ENCODE data around the gene GSK3A. TPM values are rescaled to one million over a fixed set of nuclear protein-coding genes. Genes with fewer than 3 reads are reported as not detected.

The GSK3A gene
- total RNA-seq, 1 experiment from 2014 or later, result 58.8 TPM

DNA sequence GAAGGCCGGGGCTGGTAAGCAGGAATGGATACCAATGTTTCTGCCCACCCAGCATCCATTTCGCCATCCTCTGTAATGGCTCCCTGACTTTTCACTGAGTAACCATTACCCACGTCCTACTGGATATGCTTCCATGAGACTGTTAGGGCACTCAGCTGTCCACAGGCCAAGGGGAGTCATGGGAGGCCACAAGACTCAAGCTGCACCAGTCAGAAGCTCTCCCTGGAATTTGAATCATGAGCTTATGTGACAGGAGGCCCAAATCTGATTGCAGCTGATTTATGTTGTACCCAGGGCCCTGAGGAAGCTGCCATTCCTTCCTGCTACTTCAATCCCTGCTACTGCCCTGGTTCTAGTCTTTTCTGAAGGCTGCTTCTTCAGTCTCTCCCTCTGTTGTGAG lies 53.3 kb downstream of the GSK3A start:
- Mint-ChIP-seq H3K9me3 (ENCODE audit: low read depth, unreplicated experiment) (peaks cover under 1% of the 10 kb centered on the region), H3K27ac (ENCODE audit: unreplicated experiment) (no peak overlapping the region), H3K4me1 (ENCODE audit: low read depth, unreplicated experiment) (peaks cover 51% of the 10 kb centered on the region), H3K27me3 (ENCODE audit: unreplicated experiment) (no peaks in the 10 kb centered on the region), H3K4me3 (ENCODE audit: low read depth, unreplicated experiment) (no peak overlapping the region), H3K36me3 (ENCODE audit: insufficient read depth, unreplicated experiment) (peaks cover 28% of the 10 kb centered on the region)
- no TSS peak for BruUV-seq (replicated peaks)
- no peak for DNase-seq
- CTCF ChIA-PET, result interaction anchor here (0.6 to 1.1 kb wide), 2 partner anchors 23 to 73 kb away, joined by 3 to 4 read pairs; no protein-coding TSS in a partner anchor
- TF ChIP-seq, protein P1, sequence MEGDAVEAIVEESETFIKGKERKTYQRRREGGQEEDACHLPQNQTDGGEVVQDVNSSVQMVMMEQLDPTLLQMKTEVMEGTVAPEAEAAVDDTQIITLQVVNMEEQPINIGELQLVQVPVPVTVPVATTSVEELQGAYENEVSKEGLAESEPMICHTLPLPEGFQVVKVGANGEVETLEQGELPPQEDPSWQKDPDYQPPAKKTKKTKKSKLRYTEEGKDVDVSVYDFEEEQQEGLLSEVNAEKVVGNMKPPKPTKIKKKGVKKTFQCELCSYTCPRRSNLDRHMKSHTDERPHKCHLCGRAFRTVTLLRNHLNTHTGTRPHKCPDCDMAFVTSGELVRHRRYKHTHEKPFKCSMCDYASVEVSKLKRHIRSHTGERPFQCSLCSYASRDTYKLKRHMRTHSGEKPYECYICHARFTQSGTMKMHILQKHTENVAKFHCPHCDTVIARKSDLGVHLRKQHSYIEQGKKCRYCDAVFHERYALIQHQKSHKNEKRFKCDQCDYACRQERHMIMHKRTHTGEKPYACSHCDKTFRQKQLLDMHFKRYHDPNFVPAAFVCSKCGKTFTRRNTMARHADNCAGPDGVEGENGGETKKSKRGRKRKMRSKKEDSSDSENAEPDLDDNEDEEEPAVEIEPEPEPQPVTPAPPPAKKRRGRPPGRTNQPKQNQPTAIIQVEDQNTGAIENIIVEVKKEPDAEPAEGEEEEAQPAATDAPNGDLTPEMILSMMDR (IDR thresholded peaks at IDR 0.05; ENCODE audit: unreplicated experiment), result no peak
- intact Hi-C loops (cut with micrococcal nuclease; ENCODE audit: unreplicated experiment), result no loop called here

DNA sequence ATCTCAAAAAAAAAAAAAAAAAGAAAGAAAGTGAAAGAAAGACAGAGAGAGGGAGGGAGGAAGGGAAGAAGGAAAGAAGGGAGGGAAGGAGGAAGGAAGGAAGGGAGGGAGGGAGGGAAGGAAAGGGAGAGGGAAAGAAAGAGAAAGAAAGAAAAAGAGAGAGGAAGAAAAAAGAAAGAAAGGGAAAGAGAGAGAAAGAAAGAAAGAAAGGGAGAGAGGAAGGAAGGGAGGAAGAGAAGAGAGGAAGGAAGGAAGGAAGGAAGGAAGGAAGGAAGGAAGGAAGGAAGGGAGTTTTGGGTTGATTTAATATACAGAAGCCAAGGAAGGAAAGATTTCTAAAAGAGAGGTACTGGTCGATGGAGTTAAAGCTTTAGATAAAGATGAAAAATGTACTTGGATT lies 53.7 kb downstream of the GSK3A start:
- Mint-ChIP-seq H3K4me1 (ENCODE audit: low read depth, unreplicated experiment) (peaks cover 47% of the 10 kb centered on the region), H3K9me3 (ENCODE audit: low read depth, unreplicated experiment) (no peaks in the 10 kb centered on the region), H3K4me3 (ENCODE audit: low read depth, unreplicated experiment) (no peak overlapping the region), H3K36me3 (ENCODE audit: insufficient read depth, unreplicated experiment) (peaks cover 24% of the 10 kb centered on the region), H3K27ac (ENCODE audit: unreplicated experiment) (no peak overlapping the region), H3K27me3 (ENCODE audit: unreplicated experiment) (no peaks in the 10 kb centered on the region)
- intact Hi-C loops (cut with micrococcal nuclease; ENCODE audit: unreplicated experiment), result no loop called here
- CTCF ChIA-PET, result interaction anchor here (0.6 to 1.1 kb wide), 4 partner anchors 22 to 74 kb away, joined by 3 to 4 read pairs (median 3); no protein-coding TSS in a partner anchor
- TF ChIP-seq, protein P1 (IDR thresholded peaks at IDR 0.05; ENCODE audit: unreplicated experiment), result no peak
- DNase-seq, result no peak
- BruUV-seq (replicated peaks), result no TSS peak

DNA sequence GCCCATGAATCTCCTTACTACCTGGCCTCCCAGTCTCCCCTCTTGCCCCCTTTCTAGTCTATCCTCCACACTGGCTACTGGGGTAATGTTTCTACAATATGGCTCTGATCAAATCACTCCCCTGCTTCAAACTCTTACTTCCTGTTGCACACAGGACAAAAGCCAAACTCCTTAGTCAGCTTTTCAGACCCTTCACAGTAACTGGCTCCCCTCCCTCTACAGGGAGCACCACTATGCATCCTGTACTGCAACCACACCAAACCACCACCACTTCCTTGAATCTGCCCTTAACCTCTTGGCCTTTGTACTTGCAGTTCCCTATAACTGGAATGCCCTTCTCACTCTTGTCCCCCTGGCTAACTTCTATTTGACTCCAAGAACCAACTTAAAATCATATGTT lies 57.1 kb downstream of the GSK3A start:
- Mint-ChIP-seq H3K4me1 (ENCODE audit: low read depth, unreplicated experiment) (peaks cover 18% of the 10 kb centered on the region), H3K9me3 (ENCODE audit: low read depth, unreplicated experiment) (no peaks in the 10 kb centered on the region), H3K36me3 (ENCODE audit: insufficient read depth, unreplicated experiment) (no peaks in the 10 kb centered on the region), H3K4me3 (ENCODE audit: low read depth, unreplicated experiment) (no peak overlapping the region), H3K27ac (ENCODE audit: unreplicated experiment) (no peak overlapping the region), H3K27me3 (ENCODE audit: unreplicated experiment) (peaks cover 19% of the 10 kb centered on the region)
- BruUV-seq (replicated peaks), result no TSS peak
- DNase-seq, result no peak
- CTCF ChIA-PET, result interaction anchor here (1.0 to 3.0 kb wide), 3 partner anchors 8 to 72 kb away, joined by 3 to 18 read pairs (median 5); partner anchors contain the start of gene POU2F2
- TF ChIP-seq, protein P1 (IDR thresholded peaks at IDR 0.05; ENCODE audit: unreplicated experiment), result no peak
- intact Hi-C loops (cut with micrococcal nuclease; ENCODE audit: unreplicated experiment), result loop anchor here (2.0 kb wide), 1 partner anchor 76 kb away; no protein-coding TSS in a partner anchor

DNA sequence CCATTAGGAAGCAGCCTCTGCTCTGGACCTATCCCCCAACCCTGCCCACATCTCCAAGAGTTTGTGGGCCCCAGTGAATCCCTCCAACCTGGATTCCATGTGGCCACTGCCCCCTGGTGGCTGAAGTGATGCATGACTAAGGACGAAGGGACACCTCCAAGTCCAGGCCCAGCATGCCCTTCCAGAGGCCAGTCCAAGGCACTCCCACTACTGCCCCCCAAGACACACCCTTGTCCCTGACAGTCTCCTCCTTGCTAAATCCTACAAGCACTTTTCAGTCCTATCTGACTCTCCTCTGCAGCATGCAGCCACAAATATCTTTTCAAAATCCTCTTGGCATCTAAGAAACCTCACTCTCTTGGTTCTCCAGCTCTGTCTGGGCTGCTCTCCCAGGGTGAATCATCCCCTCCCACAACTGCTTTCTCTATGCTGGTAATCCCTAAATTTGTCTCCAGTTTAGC lies 58.0 kb downstream of the GSK3A start:
- H3K4me1 Mint-ChIP-seq (ENCODE audit: low read depth, unreplicated experiment), result peaks cover 18% of the 10 kb centered on the region
- peak overlapping the region; percentile 6 for H3K27ac Mint-ChIP-seq (ENCODE audit: unreplicated experiment)
- H3K27me3 Mint-ChIP-seq (ENCODE audit: unreplicated experiment), result peaks cover 19% of the 10 kb centered on the region
- no peaks in the 10 kb centered on the region for H3K36me3 Mint-ChIP-seq (ENCODE audit: insufficient read depth, unreplicated experiment)
- CTCF ChIA-PET, result interaction anchor here (1.0 to 3.0 kb wide), 5 partner anchors 9 to 71 kb away, joined by 3 to 18 read pairs (median 5); partner anchors contain the start of gene POU2F2
- no peak overlapping the region for H3K4me3 Mint-ChIP-seq (ENCODE audit: low read depth, unreplicated experiment)
- DNase-seq, result peak; percentile 91
- no TSS peak for BruUV-seq (replicated peaks)
- H3K9me3 Mint-ChIP-seq (ENCODE audit: low read depth, unreplicated experiment), result no peaks in the 10 kb centered on the region
- intact Hi-C loops (cut with micrococcal nuclease; ENCODE audit: unreplicated experiment), result loop anchor here (1.0 to 2.0 kb wide), 2 partner anchors 51 to 76 kb away; no protein-coding TSS in a partner anchor
- TF ChIP-seq, protein P1 (IDR thresholded peaks at IDR 0.05; ENCODE audit: unreplicated experiment), result peak; percentile 94

Other genes with a start within 250 kb of the GSK3A start
- 1.1 and 1.7 TPM in 2 replicates for gene ATP1A3, start 248.4 kb downstream of the GSK3A start, total RNA-seq (2022)
- gene GRIK5, start 172.4 kb downstream of the GSK3A start, total RNA-seq (2022), result 0.44 and 0.61 TPM in 2 replicates
- 22.0 and 22.1 TPM in 2 replicates for gene ZNF574, start 166.4 kb downstream of the GSK3A start, total RNA-seq (2022)
- 3.9 and 4.6 TPM in 2 replicates for gene POU2F2, start 110.2 kb downstream of the GSK3A start, total RNA-seq (2022)
- gene DEDD2, start 24.9 kb downstream of the GSK3A start, total RNA-seq (2022), result 67.5 and 78.3 TPM in 2 replicates
- gene ZNF526, start 22.3 kb downstream of the GSK3A start, total RNA-seq (2022), result 25.4 and 32.3 TPM in 2 replicates
- 100 and 124 TPM in 2 replicates for gene ERF, start 12.5 kb upstream of the GSK3A start, total RNA-seq (2022)
- 72.6 and 75.5 TPM in 2 replicates for gene CIC, start 26.6 kb upstream of the GSK3A start, total RNA-seq (2022)
- gene PRR19, start 59.5 kb upstream of the GSK3A start, total RNA-seq (2022), result 1.7 and 2.4 TPM in 2 replicates
- gene PAFAH1B3, start 60.0 kb upstream of the GSK3A start, total RNA-seq (2022), result 68.3 and 72.4 TPM in 2 replicates
- gene TMEM145, start 70.7 kb upstream of the GSK3A start, total RNA-seq (2022), result 1.5 and 3.1 TPM in 2 replicates
- 32.0 and 35.0 TPM in 2 replicates for gene MEGF8, start 83.0 kb upstream of the GSK3A start, total RNA-seq (2022)
- 1.6 TPM in 2 replicates for gene CNFN, start 147.7 kb upstream of the GSK3A start, total RNA-seq (2022)
- 17.1 and 22.0 TPM in 2 replicates for gene LIPE, start 184.8 kb upstream of the GSK3A start, total RNA-seq (2022)
- 3.8 and 4.0 TPM in 2 replicates for gene CXCL17, start 200.3 kb upstream of the GSK3A start, total RNA-seq (2022)

Data from Calu3 (cell line).